Measurements from ENCODE around the gene GARNL3.

GARNL3 gene

GRCh38 chr9:127224883-127225739 lies 39.5 kb upstream of the GARNL3 start:
- TF ChIP-seq CTCF (IDR thresholded peaks at IDR 0.05; ENCODE audit: borderline replicate concordance, insufficient read depth, low read depth, low read length) = 0 out of 2 replicates have a peak, but pooled peaks have one; percentile 0
- peak overlapping the region; percentile 73 for H3K4me3 ChIP-seq (ENCODE audit: low read depth, low read length)

GRCh38 chr9:127225801-127226625 lies 38.6 kb upstream of the GARNL3 start:
- peak overlapping the region; percentile 73 for H3K4me3 ChIP-seq (ENCODE audit: low read depth, low read length)
- TF ChIP-seq CTCF (IDR thresholded peaks at IDR 0.05; ENCODE audit: borderline replicate concordance, insufficient read depth, low read depth, low read length) = no peak

GRCh38 chr9:127229691-127230417 lies 34.7 kb upstream of the GARNL3 start:
- H3K4me3 ChIP-seq (ENCODE audit: low read depth, low read length) = no peak overlapping the region
- TF ChIP-seq CTCF (IDR thresholded peaks at IDR 0.05; ENCODE audit: borderline replicate concordance, insufficient read depth, low read depth, low read length) = no peak

GRCh38 chr9:127231666-127232065 lies 32.9 kb upstream of the GARNL3 start:
- H3K4me3 ChIP-seq (ENCODE audit: low read depth, low read length) = no peak overlapping the region
- TF ChIP-seq CTCF (IDR thresholded peaks at IDR 0.05; ENCODE audit: borderline replicate concordance, insufficient read depth, low read depth, low read length) = no peak

GRCh38 chr9:127232833-127233549 lies 31.6 kb upstream of the GARNL3 start:
- TF ChIP-seq CTCF (IDR thresholded peaks at IDR 0.05; ENCODE audit: borderline replicate concordance, insufficient read depth, low read depth, low read length) = no peak
- no peak overlapping the region for H3K4me3 ChIP-seq (ENCODE audit: low read depth, low read length)

GRCh38 chr9:127233550-127233949 lies 31.0 kb upstream of the GARNL3 start:
- TF ChIP-seq CTCF (IDR thresholded peaks at IDR 0.05; ENCODE audit: borderline replicate concordance, insufficient read depth, low read depth, low read length) = no peak

More at GRCh38 chr9:127233550-127233949, 31.0 kb upstream of the GARNL3 start:
- no peak overlapping the region for H3K4me3 ChIP-seq (ENCODE audit: low read depth, low read length)

Data from GM12875 (cell line).